Esophagus squamous epithelium (tissue), 4 donors: Measurements from ENCODE around the gene NPAS1.

ENCODE experiments used
- CTCF ChIP-seq, 6 experiments: fragments of 450-650 bp in 4 of 6; fragments of 200-600 bp in 2 of 6; sonication (generic) in 2 of 6; IDR thresholded peaks; one replicate each; pipeline ENCODE4 v1.5.1; 2016 to 2019; ENCODE audit warnings: antibody characterized with exemption in 6 of 6, mild to moderate bottlenecking in 4 of 6, moderate library complexity in 4 of 6
- POLR2A ChIP-seq, 4 donors: fragments of 450-650 bp; IDR thresholded peaks; one replicate each; pipeline ENCODE4 v1.6.1; 2017; ENCODE audit warnings: antibody characterized with exemption in 4 of 4, mild to moderate bottlenecking in 4 of 4, moderate library complexity in 3 of 4

GRCh38 chr19:46974181-46974580 is 45.5 kb upstream of the NPAS1 start:
- TF ChIP-seq CTCF (IDR thresholded peaks at IDR 0.05) (no peak), POLR2A (IDR thresholded peaks at IDR 0.05) (no peak)
